ENCODE measurements around the gene AP2S1. TPM values are rescaled to one million over a fixed set of nuclear protein-coding genes. Genes with fewer than 3 reads are reported as not detected.

The AP2S1 gene
- polyA plus RNA-seq (2013): 234 TPM in 2 replicates

GRCh38 chr19:46850228-46851203 lies at the start of gene AP2S1:
Gene AP2S1 (minus strand): TSS chr19:46850846. CDS start chr19:46850766, 80 bp downstream.
- peaks cover 3 to 5% of the 10 kb centered on the region in 2 experiments for H3K36me3 ChIP-seq (ENCODE audit: control insufficient read depth in 1 of 2, insufficient read depth in 2 of 2, low read length in 2 of 2)
- peak within 1 kb of the TSS; percentile 81 for H2BK120ac ChIP-seq (ENCODE audit: insufficient read depth, low read length, poor library complexity)
- H2BK5ac ChIP-seq (ENCODE audit: low read depth, low read length, poor library complexity): peak within 1 kb of the TSS; percentile 73
- peak within 1 kb of the TSS; percentile 90 for H3K4me3 ChIP-seq (ENCODE audit: low read depth, low read length)
- DNase-seq: peak; percentile 98 to 100
- peak within 1 kb of the TSS; percentile 61 for H4K12ac ChIP-seq (ENCODE audit: low read depth, low read length)
- peaks cover 22% of the 10 kb centered on the region for H3K79me1 ChIP-seq (ENCODE audit: low read length)
- H3K14ac ChIP-seq (ENCODE audit: low read length): peak within 1 kb of the TSS; percentile 96
- peak within 1 kb of the TSS; percentile 70 for H2AFZ ChIP-seq (ENCODE audit: insufficient read depth, low read length, poor library complexity)
- peak within 1 kb of the TSS; percentile 86 for H3K27ac ChIP-seq (ENCODE audit: low read depth, low read length)
- peak within 1 kb of the TSS; percentile 95 for H3K18ac ChIP-seq (ENCODE audit: low read length)
- H2AK5ac ChIP-seq (ENCODE audit: low read length): peak within 1 kb of the TSS; percentile 67
- no peaks in the 10 kb centered on the region for H3K27me3 ChIP-seq (ENCODE audit: insufficient read depth, low read length)
- peaks cover 6% of the 10 kb centered on the region for H3K79me2 ChIP-seq (ENCODE audit: control insufficient read depth, insufficient read depth, low read length, poor library complexity)
- peak within 1 kb of the TSS; percentile 92 for H4K91ac ChIP-seq (ENCODE audit: low read depth, low read length)
- no peaks in the 10 kb centered on the region for H3K9me3 ChIP-seq (ENCODE audit: insufficient read depth, low read depth, low read length)
- H3K4me2 ChIP-seq (ENCODE audit: low read length): peak within 1 kb of the TSS; percentile 57
- H2BK12ac ChIP-seq (ENCODE audit: low read length): peak within 1 kb of the TSS; percentile 46
- no peak within 1 kb of the TSS for H3K23ac ChIP-seq (ENCODE audit: low read length)
- peaks cover 18 to 23% of the 10 kb centered on the region in 2 experiments for H3K4me1 ChIP-seq (ENCODE audit: control insufficient read depth in 1 of 2, insufficient read depth in 2 of 2, low read length in 2 of 2)
- no CpG with 5 or more reads among the region's 53 CpGs for WGBS (ENCODE audit: extremely low coverage, insufficient coverage, insufficient read length)
- peak within 1 kb of the TSS; percentile 92 for H4K8ac ChIP-seq (ENCODE audit: low read depth, low read length)
- peak within 1 kb of the TSS; percentile 46 for H3K4ac ChIP-seq (ENCODE audit: low read depth, low read length)
- peak within 1 kb of the TSS; percentile 79 for H3K9ac ChIP-seq (ENCODE audit: low read length)

- no peak overlapping the region for H4K12ac ChIP-seq (ENCODE audit: low read depth, low read length)
- H4K8ac ChIP-seq (ENCODE audit: low read depth, low read length): no peak overlapping the region
- no peak overlapping the region for H2BK120ac ChIP-seq (ENCODE audit: insufficient read depth, low read length, poor library complexity)
- H2BK12ac ChIP-seq (ENCODE audit: low read length): no peak overlapping the region
- H3K27ac ChIP-seq (ENCODE audit: low read depth, low read length): no peak overlapping the region
- H3K9ac ChIP-seq (ENCODE audit: low read length): no peak overlapping the region
- H3K14ac ChIP-seq (ENCODE audit: low read length): no peak overlapping the region
- H3K4me2 ChIP-seq (ENCODE audit: low read length): no peak overlapping the region
- no peak overlapping the region for H3K4me3 ChIP-seq (ENCODE audit: low read depth, low read length)
- no peak overlapping the region for H2BK5ac ChIP-seq (ENCODE audit: low read depth, low read length, poor library complexity)
- no peak overlapping the region for H3K18ac ChIP-seq (ENCODE audit: low read length)
- H4K91ac ChIP-seq (ENCODE audit: low read depth, low read length): no peak overlapping the region
- no peaks in the 10 kb centered on the region for H3K9me3 ChIP-seq (ENCODE audit: insufficient read depth, low read depth, low read length)
- no peak overlapping the region for H2AFZ ChIP-seq (ENCODE audit: insufficient read depth, low read length, poor library complexity)
- H2AK5ac ChIP-seq (ENCODE audit: low read length): no peak overlapping the region
- peak in 1 of 2 donors; percentile 35 for DNase-seq
- no peaks in the 10 kb centered on the region for H3K36me3 ChIP-seq (ENCODE audit: control insufficient read depth in 1 of 2, insufficient read depth in 2 of 2, low read length in 2 of 2)
- peaks cover 7% of the 10 kb centered on the region for H3K79me1 ChIP-seq (ENCODE audit: low read length)
- peaks cover 18 to 28% of the 10 kb centered on the region in 2 experiments for H3K4me1 ChIP-seq (ENCODE audit: control insufficient read depth in 1 of 2, insufficient read depth in 2 of 2, low read length in 2 of 2)
- no peak overlapping the region for H3K23ac ChIP-seq (ENCODE audit: low read length)
- H3K79me2 ChIP-seq (ENCODE audit: control insufficient read depth, insufficient read depth, low read length, poor library complexity): peaks cover 2% of the 10 kb centered on the region
- no CpG with 5 or more reads among the region's 5 CpGs for WGBS (ENCODE audit: extremely low coverage, insufficient coverage, insufficient read length)
- no peaks in the 10 kb centered on the region for H3K27me3 ChIP-seq (ENCODE audit: insufficient read depth, low read length)
- no peak overlapping the region for H3K4ac ChIP-seq (ENCODE audit: low read depth, low read length)
These were observed 49.7 kb upstream of the AP2S1 start for GRCh38 chr19:46900341-46900740.

GRCh38 chr19:46898731-46899130 lies 48.1 kb upstream of the AP2S1 start:
- Histone ChIP-seq H3K9ac (ENCODE audit: low read length) (no peak overlapping the region), H2BK120ac (ENCODE audit: insufficient read depth, low read length, poor library complexity) (no peak overlapping the region), H3K4me3 (ENCODE audit: low read depth, low read length) (no peak overlapping the region), H2BK5ac (ENCODE audit: low read depth, low read length, poor library complexity) (no peak overlapping the region), H3K27me3 (ENCODE audit: insufficient read depth, low read length) (no peaks in the 10 kb centered on the region), H3K23ac (ENCODE audit: low read length) (no peak overlapping the region), H4K91ac (ENCODE audit: low read depth, low read length) (no peak overlapping the region), H3K79me2 (ENCODE audit: control insufficient read depth, insufficient read depth, low read length, poor library complexity) (no peaks in the 10 kb centered on the region), H2AK5ac (ENCODE audit: low read length) (no peak overlapping the region), H3K4ac (ENCODE audit: low read depth, low read length) (no peak overlapping the region), H3K79me1 (ENCODE audit: low read length) (no peaks in the 10 kb centered on the region), H2BK12ac (ENCODE audit: low read length) (no peak overlapping the region), H4K12ac (ENCODE audit: low read depth, low read length) (no peak overlapping the region), H3K36me3 (ENCODE audit: control insufficient read depth in 1 of 2, insufficient read depth in 2 of 2, low read length in 2 of 2) (no peaks in the 10 kb centered on the region), H3K4me2 (ENCODE audit: low read length) (no peak overlapping the region), H3K4me1 (ENCODE audit: control insufficient read depth in 1 of 2, insufficient read depth in 2 of 2, low read length in 2 of 2) (peaks cover 9 to 18% of the 10 kb centered on the region in 2 experiments), H4K8ac (ENCODE audit: low read depth, low read length) (no peak overlapping the region), H2AFZ (ENCODE audit: insufficient read depth, low read length, poor library complexity) (no peak overlapping the region), H3K27ac (ENCODE audit: low read depth, low read length) (no peak overlapping the region), H3K9me3 (ENCODE audit: insufficient read depth, low read depth, low read length) (no peaks in the 10 kb centered on the region), H3K18ac (ENCODE audit: low read length) (no peak overlapping the region), H3K14ac (ENCODE audit: low read length) (no peak overlapping the region)
- WGBS (ENCODE audit: extremely low coverage, insufficient coverage, insufficient read length): no CpG with 5 or more reads among the region's 5 CpGs
- no peak for DNase-seq

- Histone ChIP-seq H3K14ac (ENCODE audit: low read length) (no peak overlapping the region), H3K4me3 (ENCODE audit: low read depth, low read length) (no peak overlapping the region), H3K27me3 (ENCODE audit: insufficient read depth, low read length) (no peaks in the 10 kb centered on the region), H2AK5ac (ENCODE audit: low read length) (no peak overlapping the region), H2BK12ac (ENCODE audit: low read length) (no peak overlapping the region), H2BK120ac (ENCODE audit: insufficient read depth, low read length, poor library complexity) (no peak overlapping the region), H2AFZ (ENCODE audit: insufficient read depth, low read length, poor library complexity) (no peak overlapping the region), H4K91ac (ENCODE audit: low read depth, low read length) (no peak overlapping the region), H3K9ac (ENCODE audit: low read length) (no peak overlapping the region), H3K4ac (ENCODE audit: low read depth, low read length) (no peak overlapping the region), H3K4me1 (ENCODE audit: control insufficient read depth in 1 of 2, insufficient read depth in 2 of 2, low read length in 2 of 2) (peaks cover 4 to 5% of the 10 kb centered on the region in 2 experiments), H3K36me3 (ENCODE audit: control insufficient read depth in 1 of 2, insufficient read depth in 2 of 2, low read length in 2 of 2) (no peaks in the 10 kb centered on the region), H4K8ac (ENCODE audit: low read depth, low read length) (no peak overlapping the region), H3K18ac (ENCODE audit: low read length) (no peak overlapping the region), H3K23ac (ENCODE audit: low read length) (no peak overlapping the region), H2BK5ac (ENCODE audit: low read depth, low read length, poor library complexity) (no peak overlapping the region), H3K79me1 (ENCODE audit: low read length) (no peaks in the 10 kb centered on the region), H3K9me3 (ENCODE audit: insufficient read depth, low read depth, low read length) (no peaks in the 10 kb centered on the region), H3K79me2 (ENCODE audit: control insufficient read depth, insufficient read depth, low read length, poor library complexity) (peaks cover 4% of the 10 kb centered on the region), H3K4me2 (ENCODE audit: low read length) (no peak overlapping the region), H4K12ac (ENCODE audit: low read depth, low read length) (no peak overlapping the region), H3K27ac (ENCODE audit: low read depth, low read length) (no peak overlapping the region)
- DNase-seq: no peak
- WGBS (ENCODE audit: extremely low coverage, insufficient coverage, insufficient read length): no CpG with 5 or more reads among the region's 10 CpGs
These were observed 45.6 kb upstream of the AP2S1 start for GRCh38 chr19:46896076-46896794.
